GM18519 (cell line): Measurements from ENCODE around the gene ATAD2B.
"Not testable (repeated sequence)": the region's sequence is repeated elsewhere in the genome, so short reads cannot be mapped to it uniquely, and the experiment has no call there.

Experiments used
- ATAC-seq: cut with Tn5 transposase; IDR thresholded peaks from one replicate; pipeline ENCODE4 v1.9.1; 2021; ENCODE audit warnings: mild to moderate bottlenecking, moderate library complexity; ENCODE audit not compliant: unreplicated experiment, low FRiP score

ATAD2B gene

GRCh38 chr2:23753291-23754010 is 173.5 kb downstream of the ATAD2B start:
- no peak for ATAC-seq

GRCh38 chr2:23751747-23752265 is 175.1 kb downstream of the ATAD2B start:
- ATAC-seq, result no peak

- ATAC-seq, result no peak
These were observed 180.6 kb downstream of the ATAD2B start for GRCh38 chr2:23746141-23746863.

GRCh38 chr2:23745726-23746105 is 181.2 kb downstream of the ATAD2B start:
- ATAC-seq, result no peak

- ATAC-seq, result no peak
These were observed 181.7 kb downstream of the ATAD2B start for GRCh38 chr2:23745068-23745725.

GRCh38 chr2:23736783-23737182 is 190.1 kb downstream of the ATAD2B start:
- ATAC-seq, result not testable (repeated sequence)

- no peak for ATAC-seq
These were observed 192.5 kb downstream of the ATAD2B start for GRCh38 chr2:23734416-23734815.

GRCh38 chr2:23723029-23723428 is 203.9 kb downstream of the ATAD2B start:
- ATAC-seq, result not testable (repeated sequence)

GRCh38 chr2:23722255-23722654 is 204.7 kb downstream of the ATAD2B start:
- no peak for ATAC-seq

- no peak for ATAC-seq
These were observed 205.5 kb downstream of the ATAD2B start for GRCh38 chr2:23721454-23721826.

- ATAC-seq, result no peak
These were observed 206.0 kb downstream of the ATAD2B start for GRCh38 chr2:23720705-23721453.

- ATAC-seq, result no peak
These were observed 207.2 kb downstream of the ATAD2B start for GRCh38 chr2:23719716-23720115.

GRCh38 chr2:23718931-23719700 is 207.8 kb downstream of the ATAD2B start:
- no peak for ATAC-seq

GRCh38 chr2:23713351-23713750 is 213.6 kb downstream of the ATAD2B start:
- no peak for ATAC-seq

- ATAC-seq, result no peak
These were observed 214.2 kb downstream of the ATAD2B start for GRCh38 chr2:23712756-23713151.

- ATAC-seq, result no peak
These were observed 214.8 kb downstream of the ATAD2B start for GRCh38 chr2:23711979-23712755.

- ATAC-seq, result no peak
These were observed 217.6 kb downstream of the ATAD2B start for GRCh38 chr2:23709311-23709710.

- no peak for ATAC-seq
These were observed 218.2 kb downstream of the ATAD2B start for GRCh38 chr2:23708771-23709170.

- no peak for ATAC-seq
These were observed 219.8 kb downstream of the ATAD2B start for GRCh38 chr2:23707096-23707495.
